SK-N-SH (cell line): ENCODE measurements around the gene KRTAP5-4.
"Not testable (repeated sequence)": the region's sequence is repeated elsewhere in the genome, so short reads cannot be mapped to it uniquely, and the experiment has no call there.

ENCODE experiments used
- CHD2 ChIP-seq: fragments of 150-350 bp; IDR thresholded peaks from 2 replicates; pipeline ENCODE4 v1.6.1; 2018; ENCODE audit warnings: low read length; ENCODE audit not compliant: partially characterized antibody
- EP300 ChIP-seq, 2 experiments: IDR thresholded peaks; 2 replicates each; pipeline versions ENCODE4 v1.4.0 to v1.6.1; 2012; ENCODE audit warnings: borderline replicate concordance in 1 of 2, low read depth in 1 of 2, low read length in 1 of 2
- IRF3 ChIP-seq: fragments of 150-350 bp; IDR thresholded peaks from 2 replicates; pipeline ENCODE4 v1.6.1; 2016; ENCODE audit warnings: mild to moderate bottlenecking, low read depth, low read length
- JUND ChIP-seq: IDR thresholded peaks from 2 replicates; pipeline ENCODE4 v1.4.0; 2012
- NFIC ChIP-seq: IDR thresholded peaks from 2 replicates; pipeline ENCODE4 v1.4.0; 2012; ENCODE audit warnings: borderline replicate concordance
- POLR2AphosphoS5 ChIP-seq: IDR thresholded peaks from 2 replicates; pipeline ENCODE4 v1.6.1; 2012; ENCODE audit warnings: low read depth, low read length
- RFX5 ChIP-seq: IDR thresholded peaks from 2 replicates; pipeline ENCODE4 v1.6.1; 2012; ENCODE audit warnings: mild to moderate bottlenecking, improper control_type of control experiment, low read length
- TAF1 ChIP-seq: IDR thresholded peaks from 2 replicates; pipeline ENCODE4 v1.6.1; 2012; ENCODE audit warnings: low read depth, mild to moderate bottlenecking, low read length, moderate library complexity, borderline replicate concordance
- TCF12 ChIP-seq: IDR thresholded peaks from 2 replicates; pipeline ENCODE4 v1.4.0; 2012
- USF2 ChIP-seq: fragments of 150-350 bp; IDR thresholded peaks from 2 replicates; pipeline ENCODE4 v1.6.1; 2017; ENCODE audit warnings: antibody characterized with exemption, low read length, low read depth, borderline replicate concordance
- TF ChIP-seq, protein P1 (sequence below): fragments of 200-600 bp; sonication (generic); IDR thresholded peaks from 2 replicates; pipeline ENCODE4 v1.6.1; 2017; ENCODE audit warnings: antibody characterized with exemption, mild to moderate bottlenecking, moderate library complexity

- not testable (repeated sequence) for TF ChIP-seq JUND; POLR2AphosphoS5; TAF1; TCF12; USF2; RFX5; IRF3; EP300 (IDR thresholded peaks at IDR 0.05; ENCODE audit: borderline replicate concordance in 1 of 2, low read depth in 1 of 2, low read length in 1 of 2); CHD2; NFIC
- TF ChIP-seq, protein P1, sequence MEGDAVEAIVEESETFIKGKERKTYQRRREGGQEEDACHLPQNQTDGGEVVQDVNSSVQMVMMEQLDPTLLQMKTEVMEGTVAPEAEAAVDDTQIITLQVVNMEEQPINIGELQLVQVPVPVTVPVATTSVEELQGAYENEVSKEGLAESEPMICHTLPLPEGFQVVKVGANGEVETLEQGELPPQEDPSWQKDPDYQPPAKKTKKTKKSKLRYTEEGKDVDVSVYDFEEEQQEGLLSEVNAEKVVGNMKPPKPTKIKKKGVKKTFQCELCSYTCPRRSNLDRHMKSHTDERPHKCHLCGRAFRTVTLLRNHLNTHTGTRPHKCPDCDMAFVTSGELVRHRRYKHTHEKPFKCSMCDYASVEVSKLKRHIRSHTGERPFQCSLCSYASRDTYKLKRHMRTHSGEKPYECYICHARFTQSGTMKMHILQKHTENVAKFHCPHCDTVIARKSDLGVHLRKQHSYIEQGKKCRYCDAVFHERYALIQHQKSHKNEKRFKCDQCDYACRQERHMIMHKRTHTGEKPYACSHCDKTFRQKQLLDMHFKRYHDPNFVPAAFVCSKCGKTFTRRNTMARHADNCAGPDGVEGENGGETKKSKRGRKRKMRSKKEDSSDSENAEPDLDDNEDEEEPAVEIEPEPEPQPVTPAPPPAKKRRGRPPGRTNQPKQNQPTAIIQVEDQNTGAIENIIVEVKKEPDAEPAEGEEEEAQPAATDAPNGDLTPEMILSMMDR: not testable (repeated sequence)
Measured at GRCh38 chr11:1584661-1585370, 37.1 kb downstream of the KRTAP5-4 start, which contains the start of gene KRTAP5-1.
